ENCODE measurements around the gene VILL. TPM values are rescaled to one million over a fixed set of nuclear protein-coding genes. Genes with fewer than 3 reads are reported as not detected.
"Not testable (repeated sequence)": the region's sequence is repeated elsewhere in the genome, so short reads cannot be mapped to it uniquely, and the experiment has no call there.

The VILL gene
- total RNA-seq, 1 experiment from 2014 or later = 7.1 TPM

- no peak for DNase-seq (ENCODE audit: low spot score)
- in situ Hi-C loops (cut with HindIII; ENCODE audit: low sequenced_read_pairs) = no loop called here
Observed at GRCh38 chr3:38027466-38028465, 37.2 kb downstream of the VILL start.

- no peak for DNase-seq (ENCODE audit: low spot score)
- in situ Hi-C loops (cut with HindIII; ENCODE audit: low sequenced_read_pairs) = no loop called here
Observed at GRCh38 chr3:38028621-38029361, 38.2 kb downstream of the VILL start.

GRCh38 chr3:38029400-38030125, 39.0 kb downstream of the VILL start, which contains the start of gene PLCD1:
TSS of gene PLCD1 (minus strand) at chr3:38029642. CDS start at chr3:38029539, 103 bp downstream.
- DNase-seq (ENCODE audit: low spot score) = peak; percentile 23
- in situ Hi-C loops (cut with HindIII; ENCODE audit: low sequenced_read_pairs) = no loop called here

GRCh38 chr3:38030126-38031021, 39.8 kb downstream of the VILL start:
- in situ Hi-C loops (cut with HindIII; ENCODE audit: low sequenced_read_pairs) = no loop called here
- no peak for DNase-seq (ENCODE audit: low spot score)

GRCh38 chr3:38031022-38031994, 40.7 kb downstream of the VILL start:
- peak; percentile 56 for DNase-seq (ENCODE audit: low spot score)
- in situ Hi-C loops (cut with HindIII; ENCODE audit: low sequenced_read_pairs) = no loop called here

GRCh38 chr3:38032328-38032865, 41.8 kb downstream of the VILL start:
- in situ Hi-C loops (cut with HindIII; ENCODE audit: low sequenced_read_pairs) = no loop called here
- DNase-seq (ENCODE audit: low spot score) = no peak

- in situ Hi-C loops (cut with HindIII; ENCODE audit: low sequenced_read_pairs) = not testable (repeated sequence)
Observed at GRCh38 chr3:38033586-38033985, 43.0 kb downstream of the VILL start.

GRCh38 chr3:38034335-38034734, 43.7 kb downstream of the VILL start:
- in situ Hi-C loops (cut with HindIII; ENCODE audit: low sequenced_read_pairs); DNase-seq (ENCODE audit: low spot score): not testable (repeated sequence)

More at GRCh38 chr3:38033586-38033985, 43.0 kb downstream of the VILL start:
- not testable (repeated sequence) for DNase-seq (ENCODE audit: low spot score)

GRCh38 chr3:38036286-38036685, 45.7 kb downstream of the VILL start:
- in situ Hi-C loops (cut with HindIII; ENCODE audit: low sequenced_read_pairs) = no loop called here
- DNase-seq (ENCODE audit: low spot score) = no peak

GRCh38 chr3:38036906-38037305, 46.3 kb downstream of the VILL start:
- in situ Hi-C loops (cut with HindIII; ENCODE audit: low sequenced_read_pairs) = no loop called here
- DNase-seq (ENCODE audit: low spot score) = no peak

GRCh38 chr3:38038447-38038911, 47.9 kb downstream of the VILL start:
- DNase-seq (ENCODE audit: low spot score) = no peak
- in situ Hi-C loops (cut with HindIII; ENCODE audit: low sequenced_read_pairs) = no loop called here

GRCh38 chr3:38039101-38039898, 48.7 kb downstream of the VILL start, which contains the start of gene DLEC1:
TSS of gene DLEC1 (plus strand) at chr3:38039208. CDS start at chr3:38039226, 18 bp downstream.
- DNase-seq (ENCODE audit: low spot score) = no peak
- in situ Hi-C loops (cut with HindIII; ENCODE audit: low sequenced_read_pairs) = no loop called here

- no peak for DNase-seq (ENCODE audit: low spot score)
- in situ Hi-C loops (cut with HindIII; ENCODE audit: low sequenced_read_pairs) = no loop called here
Observed at GRCh38 chr3:38039899-38040261, 49.3 kb downstream of the VILL start.

GRCh38 chr3:38040401-38040800, 49.8 kb downstream of the VILL start:
- no peak for DNase-seq (ENCODE audit: low spot score)
- in situ Hi-C loops (cut with HindIII; ENCODE audit: low sequenced_read_pairs) = no loop called here

- DNase-seq (ENCODE audit: low spot score) = no peak
- in situ Hi-C loops (cut with HindIII; ENCODE audit: low sequenced_read_pairs) = no loop called here
Observed at GRCh38 chr3:38043486-38043885, 52.9 kb downstream of the VILL start.

- DNase-seq (ENCODE audit: low spot score) = no peak
- in situ Hi-C loops (cut with HindIII; ENCODE audit: low sequenced_read_pairs) = no loop called here
Observed at GRCh38 chr3:38046027-38046426, 55.4 kb downstream of the VILL start.
